Measurements from ENCODE around the gene HTR4. TPM values are rescaled to one million over a fixed set of nuclear protein-coding genes. Genes with fewer than 3 reads are reported as not detected.

The HTR4 gene
- total RNA-seq, 1 donor from 2014 or later = not detected

DNA sequence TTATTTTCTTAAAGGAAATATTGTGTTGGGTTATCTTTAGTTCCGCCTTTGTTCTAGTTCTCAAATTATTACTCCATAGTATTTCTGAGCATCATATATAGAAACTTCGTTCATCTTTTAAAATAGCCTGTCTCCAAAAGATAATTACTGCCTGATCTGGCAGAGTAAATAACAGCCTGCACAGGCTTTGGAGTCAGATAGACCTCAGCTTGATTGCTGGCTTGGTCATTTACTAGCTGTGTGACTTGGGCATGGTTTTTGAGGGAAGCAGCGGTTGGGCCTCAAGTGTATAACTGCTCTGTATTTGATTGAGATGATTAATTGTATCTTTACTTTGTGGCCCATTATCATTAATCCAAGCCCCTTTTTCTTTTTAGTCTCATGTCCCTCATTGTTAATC lies 220.5 kb downstream of the HTR4 start:
- no peak overlapping the region for H3K4me3 Mint-ChIP-seq (ENCODE audit: unreplicated experiment)
- H3K27ac Mint-ChIP-seq (ENCODE audit: unreplicated experiment) = no peak overlapping the region
- no peaks in the 10 kb centered on the region for H3K27me3 Mint-ChIP-seq (ENCODE audit: low read depth)
- H3K4me1 Mint-ChIP-seq (ENCODE audit: low read depth) = no peaks in the 10 kb centered on the region
- no peak for DNase-seq (ENCODE audit: low spot score)
- H3K9me3 Mint-ChIP-seq (ENCODE audit: low read depth) = no peaks in the 10 kb centered on the region
- peaks cover 26% of the 10 kb centered on the region for H3K36me3 Mint-ChIP-seq (ENCODE audit: low read depth)
- no peak for TF ChIP-seq CTCF (IDR thresholded peaks at IDR 0.05)

Other genes with a start within 250 kb of the HTR4 start
- 0.40 to 1.2 TPM (median 0.54 TPM) in 3 replicates for gene ADRB2, start 172.1 kb upstream of the HTR4 start, total RNA-seq

All from chondrocyte (in vitro differentiated cells).